ENCODE results near the gene PRM3.

DNA sequence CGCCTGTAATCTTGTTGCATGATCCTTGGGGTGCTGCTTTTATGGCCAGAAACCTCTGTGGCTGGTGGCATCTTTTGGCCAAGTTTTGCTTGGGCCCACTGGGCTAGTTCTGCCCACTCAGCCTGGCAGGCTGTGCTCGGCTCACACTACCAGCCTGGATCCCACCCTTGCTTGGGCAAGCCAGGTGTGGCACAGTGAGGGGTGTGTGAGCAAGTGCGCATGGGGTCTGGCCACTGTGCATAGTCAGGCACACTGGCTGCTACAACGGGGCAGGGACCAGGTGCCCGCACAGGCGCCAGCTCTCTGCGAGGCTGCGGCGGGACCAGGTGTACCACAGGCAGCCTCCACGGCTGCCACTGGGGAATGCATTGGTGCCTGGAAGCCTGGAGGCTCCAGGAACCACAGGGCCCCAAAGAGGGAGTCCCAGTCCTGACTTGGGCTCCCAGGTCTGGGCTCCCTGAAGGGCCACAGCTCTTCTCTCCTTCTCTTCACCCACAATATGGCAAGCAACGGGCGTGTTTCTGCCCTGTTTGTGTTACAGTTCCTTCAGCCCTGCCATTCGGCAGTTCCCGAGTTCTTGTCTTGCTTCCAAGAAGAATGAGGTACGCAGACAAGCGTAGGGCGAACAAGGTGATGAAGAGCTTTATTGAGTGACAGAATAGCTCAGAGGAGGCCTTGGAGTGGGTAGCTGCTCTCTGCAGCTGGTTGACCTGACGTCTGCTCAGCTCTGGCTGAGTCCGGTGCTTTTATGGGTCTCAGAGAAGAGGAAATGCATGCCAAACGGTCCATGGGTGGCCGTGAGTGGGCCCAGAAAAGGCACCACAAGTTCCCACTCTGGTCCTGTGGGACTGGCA, 34.4 kb upstream of the PRM3 start:
- TF ChIP-seq POLR2AphosphoS5 (IDR thresholded peaks at IDR 0.05) (no peak), CTCF (IDR thresholded peaks at IDR 0.05) (no peak)

All from suprapubic skin (tissue), 3 donors.